Measurements from ENCODE around the gene KDM6B. TPM values are rescaled to one million over a fixed set of nuclear protein-coding genes. Genes with fewer than 3 reads are reported as not detected.

Gene KDM6B
- total and polyA plus RNA-seq, 9 of the 15 experiments (the other 6 are each of a cell fraction or from before 2014, with no cell fraction given) = 0.01 to 22.9 (median 2.2) TPM

DNA sequence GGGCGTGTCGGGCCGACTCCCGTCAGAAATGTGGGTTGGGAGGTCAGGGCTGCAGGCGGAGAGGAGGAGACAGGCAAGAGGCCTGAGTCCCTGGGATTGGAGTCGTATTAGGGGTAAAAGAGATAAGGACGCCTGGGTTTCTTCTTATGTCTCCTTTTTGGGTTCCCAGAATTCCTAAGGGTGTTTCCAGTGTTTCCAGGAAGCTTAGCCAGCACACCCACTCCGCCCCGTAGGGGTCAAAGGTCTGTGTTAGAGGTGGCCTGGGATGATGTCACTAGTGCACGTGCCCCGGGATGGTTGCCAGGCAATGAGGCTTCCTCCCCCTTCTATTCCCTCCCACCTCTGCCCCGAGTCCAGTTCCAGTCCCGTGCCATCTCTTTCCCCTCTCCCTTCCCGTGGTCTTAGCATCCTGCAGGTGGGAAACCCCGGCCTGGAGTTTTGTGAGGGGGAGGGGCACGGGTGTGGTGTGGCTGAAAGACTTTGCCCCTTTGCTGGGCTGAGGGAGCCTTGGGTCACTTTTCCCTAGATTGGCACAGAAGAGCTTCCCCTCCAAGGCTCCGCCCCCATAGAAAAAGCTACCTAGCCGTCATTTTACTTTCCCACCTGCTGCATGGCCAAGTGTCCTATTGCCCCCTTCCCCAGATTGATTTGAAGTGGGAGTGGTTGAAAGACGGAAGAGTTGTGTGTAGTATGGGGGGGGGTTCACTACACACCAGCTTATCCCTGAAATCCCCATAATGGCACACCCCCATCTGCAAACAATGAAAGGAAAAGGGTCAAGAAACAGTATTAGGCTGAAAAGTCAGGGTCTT is 2.8 kb downstream of the KDM6B start (continued):
- TF ChIP-seq RBFOX2 (IDR thresholded peaks at IDR 0.05; ENCODE audit: low read depth, low read length) (no peak), ARID1B (IDR thresholded peaks at IDR 0.05) (peak; percentile 63), CREM (IDR thresholded peaks at IDR 0.05; ENCODE audit: low read depth) (peak; percentile 88), TAL1 (IDR thresholded peaks at IDR 0.05) (no peak), SNRNP70 (optimal IDR thresholded peaks at IDR 0.05; ENCODE audit: low read depth, low read length) (no peak), RNF2 (IDR thresholded peaks at IDR 0.05) (peak; percentile 98), ZFP30 (CRISPR knock-in tag; IDR thresholded peaks at IDR 0.05; ENCODE audit: borderline replicate concordance) (no peak), U2AF1 (optimal IDR thresholded peaks at IDR 0.05; ENCODE audit: low read depth, low read length) (no peak), TAF9B (IDR thresholded peaks at IDR 0.05; ENCODE audit: partially characterized antibody) (peak; percentile 95), POLR2AphosphoS2 (IDR thresholded peaks at IDR 0.05; ENCODE audit: low read length) (no peak), ZNF140 (CRISPR knock-in tag; IDR thresholded peaks at IDR 0.05) (no peak), ZNF589 (CRISPR knock-in tag; IDR thresholded peaks at IDR 0.05; ENCODE audit: low read depth) (0 out of 2 replicates have a peak, but pooled peaks have one; percentile 69), GABPB1 (CRISPR knock-in tag; IDR thresholded peaks at IDR 0.05) (peak; percentile 55; the same call in 1 of the 2 replicates), RFX7 (CRISPR knock-in tag; IDR thresholded peaks at IDR 0.05) (no peak), HNRNPUL1 (IDR thresholded peaks at IDR 0.05; ENCODE audit: low read length) (no peak), SP1 (CRISPR knock-in tag; IDR thresholded peaks at IDR 0.05) (peak; percentile 93), ZNF764 (CRISPR knock-in tag; IDR thresholded peaks at IDR 0.05; ENCODE audit: low read depth) (no peak), HDAC3 (IDR thresholded peaks at IDR 0.05; ENCODE audit: borderline replicate concordance, partially characterized antibody) (peak; percentile 92), ZNF174 (CRISPR knock-in tag; IDR thresholded peaks at IDR 0.05) (no peak), SRSF9 (IDR thresholded peaks at IDR 0.05; ENCODE audit: borderline replicate concordance, low read depth, low read length) (no peak), IFI16 (CRISPR knock-in tag; IDR thresholded peaks at IDR 0.05) (no peak)
- TF ChIP-seq, protein P1, sequence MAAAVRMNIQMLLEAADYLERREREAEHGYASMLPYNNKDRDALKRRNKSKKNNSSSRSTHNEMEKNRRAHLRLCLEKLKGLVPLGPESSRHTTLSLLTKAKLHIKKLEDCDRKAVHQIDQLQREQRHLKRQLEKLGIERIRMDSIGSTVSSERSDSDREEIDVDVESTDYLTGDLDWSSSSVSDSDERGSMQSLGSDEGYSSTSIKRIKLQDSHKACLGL (CRISPR knock-in tag; IDR thresholded peaks at IDR 0.05; ENCODE audit: borderline replicate concordance, poor library complexity, severe bottlenecking) = no peak
- TF ChIP-seq, protein P2, sequence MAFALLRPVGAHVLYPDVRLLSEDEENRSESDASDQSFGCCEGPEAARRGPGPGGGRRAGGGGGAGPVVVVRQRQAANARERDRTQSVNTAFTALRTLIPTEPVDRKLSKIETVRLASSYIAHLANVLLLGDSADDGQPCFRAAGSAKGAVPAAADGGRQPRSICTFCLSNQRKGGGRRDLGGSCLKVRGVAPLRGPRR (CRISPR knock-in tag; IDR thresholded peaks at IDR 0.05) = no peak
- TF ChIP-seq, protein P3, sequence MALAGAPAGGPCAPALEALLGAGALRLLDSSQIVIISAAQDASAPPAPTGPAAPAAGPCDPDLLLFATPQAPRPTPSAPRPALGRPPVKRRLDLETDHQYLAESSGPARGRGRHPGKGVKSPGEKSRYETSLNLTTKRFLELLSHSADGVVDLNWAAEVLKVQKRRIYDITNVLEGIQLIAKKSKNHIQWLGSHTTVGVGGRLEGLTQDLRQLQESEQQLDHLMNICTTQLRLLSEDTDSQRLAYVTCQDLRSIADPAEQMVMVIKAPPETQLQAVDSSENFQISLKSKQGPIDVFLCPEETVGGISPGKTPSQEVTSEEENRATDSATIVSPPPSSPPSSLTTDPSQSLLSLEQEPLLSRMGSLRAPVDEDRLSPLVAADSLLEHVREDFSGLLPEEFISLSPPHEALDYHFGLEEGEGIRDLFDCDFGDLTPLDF (CRISPR knock-in tag; IDR thresholded peaks at IDR 0.05) = no peak
- TF ChIP-seq, protein P4, sequence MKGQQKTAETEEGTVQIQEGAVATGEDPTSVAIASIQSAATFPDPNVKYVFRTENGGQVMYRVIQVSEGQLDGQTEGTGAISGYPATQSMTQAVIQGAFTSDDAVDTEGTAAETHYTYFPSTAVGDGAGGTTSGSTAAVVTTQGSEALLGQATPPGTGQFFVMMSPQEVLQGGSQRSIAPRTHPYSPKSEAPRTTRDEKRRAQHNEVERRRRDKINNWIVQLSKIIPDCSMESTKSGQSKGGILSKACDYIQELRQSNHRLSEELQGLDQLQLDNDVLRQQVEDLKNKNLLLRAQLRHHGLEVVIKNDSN (CRISPR knock-in tag; IDR thresholded peaks at IDR 0.05) = peak; percentile 93
- TF ChIP-seq, protein P5, sequence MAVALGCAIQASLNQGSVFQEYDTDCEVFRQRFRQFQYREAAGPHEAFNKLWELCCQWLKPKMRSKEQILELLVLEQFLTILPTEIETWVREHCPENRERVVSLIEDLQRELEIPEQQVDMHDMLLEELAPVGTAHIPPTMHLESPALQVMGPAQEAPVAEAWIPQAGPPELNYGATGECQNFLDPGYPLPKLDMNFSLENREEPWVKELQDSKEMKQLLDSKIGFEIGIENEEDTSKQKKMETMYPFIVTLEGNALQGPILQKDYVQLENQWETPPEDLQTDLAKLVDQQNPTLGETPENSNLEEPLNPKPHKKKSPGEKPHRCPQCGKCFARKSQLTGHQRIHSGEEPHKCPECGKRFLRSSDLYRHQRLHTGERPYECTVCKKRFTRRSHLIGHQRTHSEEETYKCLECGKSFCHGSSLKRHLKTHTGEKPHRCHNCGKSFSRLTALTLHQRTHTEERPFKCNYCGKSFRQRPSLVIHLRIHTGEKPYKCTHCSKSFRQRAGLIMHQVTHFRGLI (CRISPR knock-in tag; IDR thresholded peaks at IDR 0.05) = no peak

All from K562 (cell line).